Measurements from ENCODE around the gene PTTG1IP.

PTTG1IP gene, protein sequence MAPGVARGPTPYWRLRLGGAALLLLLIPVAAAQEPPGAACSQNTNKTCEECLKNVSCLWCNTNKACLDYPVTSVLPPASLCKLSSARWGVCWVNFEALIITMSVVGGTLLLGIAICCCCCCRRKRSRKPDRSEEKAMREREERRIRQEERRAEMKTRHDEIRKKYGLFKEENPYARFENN

DNA sequence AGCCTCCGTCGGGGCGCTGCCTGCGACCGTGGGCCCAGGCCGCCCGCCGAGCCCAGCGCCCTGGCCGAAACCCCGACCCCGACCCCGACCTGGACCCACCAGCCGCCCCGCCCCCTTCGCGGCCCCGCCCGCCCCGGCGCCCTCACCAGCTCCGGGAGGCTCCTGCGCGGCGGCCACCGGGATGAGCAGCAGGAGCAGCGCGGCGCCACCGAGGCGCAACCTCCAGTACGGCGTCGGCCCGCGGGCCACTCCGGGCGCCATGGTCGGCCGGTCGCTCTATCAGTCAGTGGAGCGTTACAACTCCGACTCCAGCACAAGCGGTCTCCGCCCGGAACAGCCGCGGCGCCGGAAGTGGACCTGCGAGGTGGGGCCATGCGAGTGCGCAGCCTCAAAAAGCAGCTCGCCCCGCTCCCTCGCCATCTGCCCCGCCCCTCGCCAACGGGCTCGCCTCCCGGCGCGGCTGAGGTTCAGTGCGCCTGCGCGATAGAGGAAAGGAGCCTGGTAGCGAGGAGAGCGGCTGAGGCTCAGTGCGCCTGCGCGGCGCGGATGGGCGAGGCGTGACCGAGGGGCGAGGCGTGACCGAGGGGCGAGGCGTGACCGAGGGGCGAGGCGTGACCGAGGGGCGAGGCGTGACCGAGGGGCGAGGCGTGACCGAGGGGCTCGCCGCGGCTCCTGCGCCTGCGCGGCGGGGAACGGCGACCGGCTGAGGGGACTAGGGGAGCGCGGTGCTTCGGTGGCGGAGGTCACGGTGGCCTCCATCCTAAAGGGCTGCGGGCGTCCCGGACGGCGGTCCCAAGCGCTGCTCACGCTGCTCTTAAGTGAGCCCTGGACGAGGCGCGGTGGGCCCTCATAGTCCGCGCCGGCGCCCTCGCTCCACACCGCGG lies at the start of gene PTTG1IP:
PTTG1IP (minus strand) TSS at position 335 of the 884 bp plus-strand sequence; CDS start at position 261, 74 bp downstream.
- peak within 1 kb of the TSS; percentile 100 for H3K27ac Mint-ChIP-seq

DNA sequence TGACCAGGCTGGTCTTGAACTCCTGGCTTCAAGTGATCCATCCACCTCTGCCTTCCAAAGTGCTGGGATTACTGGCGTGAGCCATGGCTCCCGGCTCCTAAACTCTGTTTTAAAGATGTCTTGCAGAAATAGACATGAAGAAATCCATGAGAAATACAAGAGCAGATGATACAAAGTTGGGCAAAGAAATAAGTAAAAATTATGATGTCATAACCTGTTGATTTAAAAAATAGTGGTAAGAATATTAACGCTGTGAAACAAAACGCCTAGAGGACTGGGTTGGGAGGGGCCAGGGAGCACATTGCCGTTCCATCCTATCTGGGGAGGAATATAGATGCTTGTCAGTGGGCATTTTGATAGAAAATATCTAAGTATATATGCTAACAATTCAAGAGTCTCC lies 48.4 kb upstream of the PTTG1IP start:
- Mint-ChIP-seq H3K27me3 (no peaks in the 10 kb centered on the region), H3K4me1 (ENCODE audit: low read depth) (peaks cover 83% of the 10 kb centered on the region), H3K27ac (peak overlapping the region; percentile 80), H3K36me3 (ENCODE audit: low read depth) (peaks cover 47% of the 10 kb centered on the region), H3K4me3 (peak overlapping the region; percentile 91), H3K9me3 (no peaks in the 10 kb centered on the region)
- intact Hi-C loops (cut with micrococcal nuclease), result no loop called here

More for the DNA sequence above, at the start of gene PTTG1IP:
- no peaks in the 10 kb centered on the region for H3K27me3 Mint-ChIP-seq
- peak within 1 kb of the TSS; percentile 97 for H3K4me3 Mint-ChIP-seq
- H3K4me1 Mint-ChIP-seq (ENCODE audit: low read depth), result peaks cover 69% of the 10 kb centered on the region
- H3K36me3 Mint-ChIP-seq (ENCODE audit: low read depth), result peaks cover 40% of the 10 kb centered on the region
- intact Hi-C loops (cut with micrococcal nuclease), result loop anchor here (1.0 to 5.0 kb wide), 3 partner anchors 34 to 71 kb away; partner anchors contain the start of gene UBE2G2
- H3K9me3 Mint-ChIP-seq, result no peaks in the 10 kb centered on the region

DNA sequence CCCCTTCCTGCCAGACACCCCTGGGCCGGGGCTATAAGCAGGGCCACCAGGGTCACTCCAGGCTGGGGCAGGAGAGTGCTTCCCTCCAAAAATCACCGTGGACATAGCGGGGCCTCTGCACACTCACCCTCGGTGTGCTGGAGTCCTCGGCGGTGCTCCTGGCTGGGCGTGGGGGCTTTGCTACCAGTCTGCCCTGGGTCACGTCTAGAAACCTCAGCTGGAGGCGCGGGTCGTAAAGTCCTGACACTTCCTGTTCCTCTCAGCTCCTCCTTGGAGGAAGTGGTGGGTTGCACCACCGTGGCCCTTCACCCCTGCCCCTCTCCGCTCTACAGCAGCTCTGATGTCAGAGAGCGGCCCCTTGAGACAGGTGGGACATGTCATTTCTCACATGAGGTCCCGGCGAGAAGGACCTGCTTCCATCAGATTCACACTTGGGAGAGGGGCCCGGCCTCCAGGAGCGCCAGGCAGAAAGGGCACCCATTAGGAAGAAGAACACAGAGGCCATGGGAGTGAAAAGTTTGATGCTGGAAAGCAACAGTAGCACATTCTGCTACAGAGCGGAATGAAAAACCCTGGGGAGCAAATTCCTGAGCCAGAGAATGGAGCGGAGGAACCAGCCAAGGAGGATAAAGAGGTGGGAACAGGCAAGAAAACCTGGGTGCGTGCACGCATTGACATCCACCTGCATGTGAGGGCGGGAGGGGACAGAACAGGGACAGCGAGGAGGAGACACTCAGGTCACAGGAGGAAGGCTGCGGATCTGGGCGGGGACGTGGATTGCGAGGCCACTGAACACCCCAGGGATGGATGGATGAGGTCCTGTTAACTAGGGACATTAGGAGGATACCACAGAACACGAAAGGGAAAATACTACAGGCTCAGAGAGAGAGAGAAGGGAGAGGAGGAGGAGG lies 47.5 kb upstream of the PTTG1IP start, which contains the start of gene ITGB2:
ITGB2 (minus strand) TSS at position 206 of the 911 bp plus-strand sequence. CDS start 10,117 bp downstream, outside the sequence.
- H3K27ac Mint-ChIP-seq, result peak within 1 kb of the TSS; percentile 80
- H3K36me3 Mint-ChIP-seq (ENCODE audit: low read depth), result peaks cover 57% of the 10 kb centered on the region
- peak within 1 kb of the TSS; percentile 91 for H3K4me3 Mint-ChIP-seq
- no peaks in the 10 kb centered on the region for H3K9me3 Mint-ChIP-seq
- H3K4me1 Mint-ChIP-seq (ENCODE audit: low read depth), result peaks cover 82% of the 10 kb centered on the region
- intact Hi-C loops (cut with micrococcal nuclease), result no loop called here
- H3K27me3 Mint-ChIP-seq, result no peaks in the 10 kb centered on the region

DNA sequence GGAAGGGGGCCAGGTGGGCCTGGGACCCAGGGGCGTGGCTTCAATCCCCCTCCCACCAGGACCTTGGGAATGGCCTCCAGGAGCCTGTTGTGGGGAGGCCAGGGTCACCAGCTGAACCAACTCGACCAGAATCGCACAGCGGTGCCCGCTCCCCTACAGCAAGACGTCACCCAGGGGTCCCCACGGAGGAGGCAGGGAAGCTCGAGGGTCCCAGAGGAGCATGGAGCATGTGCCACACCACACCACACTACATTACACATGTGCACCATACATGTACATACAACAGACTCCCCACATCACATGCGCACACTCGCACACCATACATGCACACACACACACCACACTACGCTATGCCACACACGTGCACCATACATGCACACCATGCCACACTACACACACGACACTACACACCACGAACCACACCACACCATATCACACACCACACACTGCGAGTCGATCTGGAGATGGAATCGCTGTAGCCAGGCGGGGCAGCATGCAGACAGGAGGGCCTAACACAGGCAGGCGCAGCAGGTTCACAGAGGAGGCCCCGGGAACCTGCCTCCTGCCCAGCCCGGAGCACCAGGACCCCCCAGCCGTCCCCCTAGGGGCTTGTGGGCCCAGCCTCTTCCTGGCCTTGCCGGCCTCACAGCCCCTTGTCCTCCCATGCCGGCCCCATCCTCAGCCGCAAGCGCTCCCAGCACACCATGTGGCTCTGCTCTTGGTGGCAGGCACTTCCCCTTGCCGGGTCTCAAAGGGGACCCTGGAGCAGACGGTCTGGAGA lies 46.6 kb upstream of the PTTG1IP start:
- Mint-ChIP-seq H3K36me3 (ENCODE audit: low read depth) (peaks cover 65% of the 10 kb centered on the region), H3K27ac (peak overlapping the region; percentile 80), H3K4me3 (peak overlapping the region; percentile 91), H3K9me3 (no peaks in the 10 kb centered on the region), H3K4me1 (ENCODE audit: low read depth) (peaks cover 84% of the 10 kb centered on the region), H3K27me3 (no peaks in the 10 kb centered on the region)
- intact Hi-C loops (cut with micrococcal nuclease), result no loop called here

DNA sequence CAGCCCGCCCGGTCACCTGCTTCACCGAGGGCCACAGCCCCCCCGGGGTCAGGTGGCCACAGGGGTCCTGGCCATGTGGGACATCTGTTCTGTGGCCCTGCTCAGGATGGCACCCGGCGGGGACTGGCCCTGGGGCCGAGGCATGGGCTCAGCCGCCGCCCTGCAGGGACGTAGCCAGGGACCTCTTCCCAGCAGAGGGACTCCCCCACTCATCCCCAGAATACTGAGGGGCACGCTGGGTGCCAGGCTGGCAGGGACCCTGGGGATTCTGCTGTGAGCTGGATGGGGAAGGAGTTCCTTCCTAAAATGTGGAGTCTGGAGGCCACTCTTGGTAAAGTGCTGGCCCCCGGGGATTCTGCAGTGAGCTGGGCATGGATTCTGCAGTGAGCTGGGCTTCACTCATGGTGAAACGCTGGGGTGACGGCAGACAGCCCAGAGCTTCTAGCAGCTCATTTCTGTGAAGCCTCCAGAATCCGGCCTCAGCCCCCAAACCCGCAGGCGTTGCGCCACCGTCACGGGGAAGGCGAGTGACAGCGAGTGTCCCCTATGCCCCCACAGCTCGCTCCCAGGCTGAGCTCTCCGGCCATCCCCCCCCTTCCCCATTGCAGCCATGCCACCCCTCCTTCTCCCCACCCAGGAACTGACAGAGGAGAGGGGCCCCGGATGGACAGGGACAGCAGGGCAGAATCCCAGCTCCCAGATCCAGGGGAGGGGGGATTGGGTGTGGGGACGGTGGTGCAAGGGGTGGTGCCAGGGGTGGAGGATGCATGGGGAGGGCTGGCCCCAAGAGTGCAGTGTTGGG lies 45.8 kb upstream of the PTTG1IP start:
- H3K4me1 Mint-ChIP-seq (ENCODE audit: low read depth), result peaks cover 84% of the 10 kb centered on the region
- peaks cover 73% of the 10 kb centered on the region for H3K36me3 Mint-ChIP-seq (ENCODE audit: low read depth)
- intact Hi-C loops (cut with micrococcal nuclease), result no loop called here
- H3K9me3 Mint-ChIP-seq, result no peaks in the 10 kb centered on the region
- no peaks in the 10 kb centered on the region for H3K27me3 Mint-ChIP-seq
- H3K4me3 Mint-ChIP-seq, result peak overlapping the region; percentile 91
- H3K27ac Mint-ChIP-seq, result peak overlapping the region; percentile 80

DNA sequence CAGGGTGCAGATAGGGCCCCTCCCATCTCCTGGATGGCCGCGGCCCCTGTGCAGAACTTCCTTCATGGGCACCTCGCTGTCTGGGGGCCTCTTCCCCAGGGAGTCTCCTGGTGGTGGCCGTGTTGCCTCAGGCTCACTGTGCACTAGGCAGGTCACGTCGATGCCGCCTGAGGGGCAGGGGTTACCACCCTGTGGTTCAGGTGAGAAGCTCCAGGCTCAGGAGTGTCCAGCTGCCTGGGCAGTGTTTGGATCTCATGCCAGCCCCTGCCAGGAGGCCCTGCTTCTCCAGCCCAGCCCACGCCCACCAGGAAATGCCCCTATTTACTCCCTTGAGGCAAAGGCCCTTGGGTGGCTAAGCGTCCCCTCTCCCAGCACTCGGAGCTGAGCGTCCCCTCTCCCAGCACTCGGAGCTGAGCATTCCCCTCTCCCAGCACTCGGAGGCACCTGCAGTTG lies 45.1 kb upstream of the PTTG1IP start:
- Mint-ChIP-seq H3K27me3 (no peaks in the 10 kb centered on the region), H3K4me1 (ENCODE audit: low read depth) (peaks cover 84% of the 10 kb centered on the region), H3K4me3 (peak overlapping the region; percentile 91), H3K9me3 (no peaks in the 10 kb centered on the region), H3K27ac (peak overlapping the region; percentile 80), H3K36me3 (ENCODE audit: low read depth) (peaks cover 80% of the 10 kb centered on the region)
- intact Hi-C loops (cut with micrococcal nuclease), result no loop called here

DNA sequence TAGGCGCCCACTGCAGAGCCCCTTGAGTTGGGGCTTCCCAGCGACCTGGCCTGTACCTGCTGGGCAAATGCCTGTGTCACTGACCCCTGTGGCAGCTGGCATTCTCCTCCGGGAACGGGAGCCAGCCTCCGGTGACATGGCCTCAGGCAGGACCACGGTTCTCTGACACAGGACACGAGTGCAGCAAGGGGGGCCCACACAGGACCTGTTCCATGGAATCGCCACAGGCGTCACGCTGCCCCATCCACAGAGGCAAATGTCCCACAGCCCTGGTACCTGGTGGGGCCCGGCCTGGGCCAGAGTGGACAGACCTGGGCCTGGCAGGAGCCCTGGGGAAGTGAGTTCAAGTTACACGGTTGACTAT lies 44.6 kb upstream of the PTTG1IP start:
- Mint-ChIP-seq H3K36me3 (ENCODE audit: low read depth) (peaks cover 85% of the 10 kb centered on the region), H3K9me3 (no peaks in the 10 kb centered on the region), H3K27me3 (no peaks in the 10 kb centered on the region), H3K4me3 (peak overlapping the region; percentile 91), H3K27ac (peak overlapping the region; percentile 80), H3K4me1 (ENCODE audit: low read depth) (peaks cover 86% of the 10 kb centered on the region)
- intact Hi-C loops (cut with micrococcal nuclease), result no loop called here

DNA sequence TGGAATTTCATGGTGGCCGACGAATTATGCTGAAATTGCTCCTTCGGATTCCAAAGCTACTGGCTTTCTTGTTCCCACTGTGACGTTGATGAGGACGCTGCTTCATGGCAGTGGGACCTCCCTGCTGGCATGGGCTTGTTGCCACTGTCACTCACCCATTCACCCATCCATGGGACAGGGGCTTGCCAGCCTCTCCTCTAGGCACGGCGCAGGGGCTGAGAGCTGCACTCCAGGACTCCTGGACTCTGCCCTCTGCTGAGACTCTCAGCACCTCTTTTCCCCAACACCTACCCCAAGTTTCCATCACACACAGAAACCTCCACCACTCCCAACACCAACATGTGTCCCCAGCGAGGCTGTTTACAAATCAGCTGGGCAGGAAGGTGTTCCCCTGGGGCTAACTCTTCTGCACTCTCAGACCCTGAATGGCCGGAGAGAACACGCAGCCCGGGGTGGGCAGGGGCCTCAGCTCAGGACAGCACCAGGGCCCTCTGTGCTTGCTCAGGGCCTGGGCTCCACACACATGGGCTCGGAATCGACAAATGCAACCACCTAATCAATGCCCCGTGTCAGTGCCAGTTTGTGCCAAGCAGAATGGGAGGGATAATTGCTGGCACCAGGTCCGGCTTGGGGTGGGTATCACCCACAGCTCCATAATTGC lies 44.1 kb upstream of the PTTG1IP start:
- Mint-ChIP-seq H3K27me3 (no peaks in the 10 kb centered on the region), H3K9me3 (no peaks in the 10 kb centered on the region), H3K36me3 (ENCODE audit: low read depth) (peaks cover 87% of the 10 kb centered on the region)

DNA sequence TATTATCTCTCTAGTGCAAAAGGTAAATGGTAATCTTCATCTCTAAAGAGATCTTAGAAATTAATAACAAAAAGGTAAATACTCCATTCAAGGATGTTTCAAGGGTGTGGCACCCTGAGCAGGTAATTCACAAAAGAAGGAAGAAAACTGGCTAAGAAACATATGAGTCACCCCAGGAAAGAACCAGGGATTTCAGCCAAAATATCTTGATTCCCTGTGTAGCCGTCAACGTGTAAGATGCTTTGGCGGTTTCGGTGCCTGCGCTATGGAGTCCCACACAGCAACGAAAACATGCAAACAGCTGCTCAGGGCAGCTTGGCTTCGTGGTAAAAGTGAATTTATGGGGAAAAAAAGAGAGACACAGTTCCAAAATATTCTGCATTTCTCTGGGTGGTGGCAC lies 43.5 kb upstream of the PTTG1IP start:
- Mint-ChIP-seq H3K27ac (peak overlapping the region; percentile 80), H3K9me3 (no peaks in the 10 kb centered on the region), H3K27me3 (no peaks in the 10 kb centered on the region), H3K4me3 (peak overlapping the region; percentile 91), H3K4me1 (ENCODE audit: low read depth) (peaks cover 83% of the 10 kb centered on the region), H3K36me3 (ENCODE audit: low read depth) (peaks cover 93% of the 10 kb centered on the region)
- intact Hi-C loops (cut with micrococcal nuclease), result no loop called here

More for the DNA sequence above, 44.1 kb upstream of the PTTG1IP start:
- peaks cover 83% of the 10 kb centered on the region for H3K4me1 Mint-ChIP-seq (ENCODE audit: low read depth)
- peak overlapping the region; percentile 91 for H3K4me3 Mint-ChIP-seq
- intact Hi-C loops (cut with micrococcal nuclease), result no loop called here
- peak overlapping the region; percentile 80 for H3K27ac Mint-ChIP-seq

DNA sequence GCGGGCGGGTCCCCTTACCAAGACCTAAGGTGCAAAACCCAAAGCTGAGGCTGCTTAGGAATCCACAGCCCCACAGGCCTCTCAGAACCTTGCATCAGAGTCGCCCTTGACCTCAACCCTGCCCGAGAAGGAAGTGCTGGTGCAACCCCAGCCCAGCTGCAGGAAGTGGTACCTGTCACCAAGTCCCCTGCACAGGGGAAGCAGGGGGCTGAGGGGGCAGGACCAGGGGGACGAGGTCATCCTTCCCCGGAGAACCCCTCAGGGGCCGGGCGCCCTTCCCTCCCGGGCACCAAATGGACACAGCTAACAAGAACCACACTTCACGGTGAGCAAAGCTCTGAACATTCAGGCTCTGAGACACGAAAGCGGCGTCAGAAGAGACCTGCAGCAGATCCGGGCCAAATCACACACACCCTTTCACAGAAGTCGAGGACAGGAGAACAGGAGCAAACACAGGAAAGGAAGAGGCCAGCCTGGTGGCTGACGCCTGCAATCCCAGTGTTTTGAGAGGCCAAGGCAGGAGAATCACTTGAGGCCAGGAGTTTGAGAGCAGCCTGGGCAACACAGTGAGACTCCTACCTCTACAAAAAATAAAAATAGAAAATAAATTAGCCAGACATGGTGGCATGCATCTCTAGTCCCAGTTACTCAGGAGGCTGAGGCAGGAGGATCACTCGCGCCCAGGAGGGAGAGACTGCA lies 40.8 kb upstream of the PTTG1IP start:
- intact Hi-C loops (cut with micrococcal nuclease), result loop anchor here (5.0 kb wide), 1 partner anchor 112 kb away; the partner anchor contains the start of gene UBE2G2
- H3K27ac Mint-ChIP-seq, result peak overlapping the region; percentile 80
- peaks cover 96% of the 10 kb centered on the region for H3K36me3 Mint-ChIP-seq (ENCODE audit: low read depth)
- H3K4me3 Mint-ChIP-seq, result peak overlapping the region; percentile 71
- peaks cover 95% of the 10 kb centered on the region for H3K4me1 Mint-ChIP-seq (ENCODE audit: low read depth)
- no peaks in the 10 kb centered on the region for H3K9me3 Mint-ChIP-seq
- no peaks in the 10 kb centered on the region for H3K27me3 Mint-ChIP-seq

DNA sequence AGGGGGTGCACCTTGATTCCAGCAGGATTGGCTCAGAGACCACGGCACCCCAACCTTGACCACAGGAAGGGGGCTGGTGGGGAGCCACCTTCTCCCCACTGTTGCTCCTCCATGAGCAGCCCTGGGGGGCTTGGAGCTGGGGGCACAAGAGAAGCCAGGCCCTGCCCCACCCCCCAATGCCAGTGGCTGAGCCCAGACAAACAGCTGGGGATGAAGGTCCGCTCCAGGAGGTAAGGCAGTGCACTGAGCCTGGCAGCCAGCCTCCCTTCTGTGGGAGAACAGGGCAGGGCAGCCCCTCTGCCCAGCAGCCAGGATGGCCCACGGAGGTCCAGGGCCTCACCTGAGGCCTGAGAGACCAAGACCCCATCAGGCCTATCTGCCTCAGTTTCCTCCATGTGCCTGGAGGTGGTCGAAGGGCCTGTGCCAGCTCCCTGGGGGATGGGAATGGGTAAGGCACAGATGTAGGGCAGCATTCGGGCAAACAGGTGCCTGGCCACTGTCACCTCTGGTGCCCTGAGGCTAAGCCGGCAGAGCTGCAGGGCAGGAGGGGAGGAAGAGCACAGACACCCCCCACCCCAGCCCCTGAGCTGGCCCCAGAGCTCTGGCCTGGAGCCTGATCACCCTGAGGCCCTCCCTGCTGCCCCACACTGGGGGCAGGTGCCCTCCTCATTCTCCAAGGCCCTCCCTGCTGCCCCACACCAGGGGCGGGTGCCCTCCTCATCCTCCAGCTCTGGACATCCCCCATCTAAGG lies 40.1 kb upstream of the PTTG1IP start:
- H3K27me3 Mint-ChIP-seq, result no peaks in the 10 kb centered on the region
- no peaks in the 10 kb centered on the region for H3K9me3 Mint-ChIP-seq
- peaks cover 95% of the 10 kb centered on the region for H3K4me1 Mint-ChIP-seq (ENCODE audit: low read depth)
- H3K27ac Mint-ChIP-seq, result peak overlapping the region; percentile 80
- peaks cover 96% of the 10 kb centered on the region for H3K36me3 Mint-ChIP-seq (ENCODE audit: low read depth)
- intact Hi-C loops (cut with micrococcal nuclease), result loop anchor here (5.0 kb wide), 1 partner anchor 111 kb away; the partner anchor contains the start of gene UBE2G2
- H3K4me3 Mint-ChIP-seq, result peak overlapping the region; percentile 71

All from dendritic cell treated with granulocyte-macrophage colony-stimulating factor and Interleukin-4, amounts not matched to agents 40 ng/mL and 50 ng/mL, for 4 days (primary cell).